ENCODE results near the gene HRNR. TPM values are rescaled to one million over a fixed set of nuclear protein-coding genes. Genes with fewer than 3 reads are reported as not detected.
"Not testable (repeated sequence)": the region's sequence is repeated elsewhere in the genome, so short reads cannot be mapped to it uniquely, and the experiment has no call there.

HRNR gene
- total RNA-seq = under 1 TPM in 1 of 5 donors, not detected in 4; 0.45 TPM
- not detected for polyA plus RNA-seq
- long read RNA-seq, donor 1 = 0 reads
- long read RNA-seq, donor 2 = 0 reads
- long read RNA-seq, donor 3 = 0 reads
- long read RNA-seq, donor 4 = 0 reads
- long read RNA-seq, donor 5 = 0 reads
- long read RNA-seq, donor 6 = 0 reads
- long read RNA-seq, donor 7 = 0 reads
- long read RNA-seq, donor 8 = 0 reads
- long read RNA-seq, donor 9 = 0 reads
- long read RNA-seq, donor 10 = 0 reads

DNA sequence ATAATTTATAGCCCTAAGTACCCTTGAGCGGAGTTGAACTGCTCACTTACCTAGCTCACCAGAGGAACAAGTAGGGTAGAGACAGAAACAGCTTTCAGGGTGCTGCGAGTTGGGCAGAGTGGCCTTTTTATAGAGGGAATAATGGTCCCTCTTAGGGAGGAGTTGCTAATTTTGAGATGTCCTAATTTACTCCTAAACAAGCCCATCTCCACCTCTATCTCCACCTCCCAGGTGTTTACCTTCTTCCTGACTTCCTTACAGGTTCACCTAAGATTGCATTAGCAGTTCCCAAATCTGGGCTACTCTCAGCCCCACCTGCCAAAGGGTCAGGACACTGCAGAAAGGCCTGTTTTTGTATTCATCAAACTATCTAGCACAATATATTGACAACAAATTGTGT is at the start of gene HRNR:
TSS of gene HRNR (minus strand) at position 101 of the 400 bp plus-strand sequence. CDS start 940 bp downstream, outside the sequence.
- 74 to 92% (median 88%) methylated on average over 2 of the region's 2 CpGs for WGBS, 5 donors
- Histone ChIP-seq H3K27ac (no peak within 1 kb of the TSS), H3K27me3 (no peaks in the 10 kb centered on the region), H3K36me3 (no peaks in the 10 kb centered on the region), H3K4me3 (no peak within 1 kb of the TSS), H3K9me3 (peaks cover 0 to under 1% (median 0%) of the 10 kb centered on the region in 4 donors), H3K4me1 (no peaks in the 10 kb centered on the region)
- DNase-seq = no peak
- intact Hi-C loops (cut with DNase I; ENCODE audit: low total_unique reads) = no loop called here
- TF ChIP-seq CTCF (IDR thresholded peaks at IDR 0.05) (no peak), POLR2A (IDR thresholded peaks at IDR 0.05) (no peak)

- DNase-seq; H3K27ac ChIP-seq; intact Hi-C loops (cut with DNase I; ENCODE audit: low total_unique reads); H3K4me3 ChIP-seq; H3K4me1 ChIP-seq; H3K27me3 ChIP-seq: not testable (repeated sequence)
- peaks cover 0 to 12% (median 0%) of the 10 kb centered on the region in 4 donors for H3K36me3 ChIP-seq
- H3K9me3 ChIP-seq = peaks cover 0 to 32% (median 15%) of the 10 kb centered on the region in 4 donors
- WGBS, 5 donors = 70 to 93% (median 88%) methylated on average over 4 to 21 of the region's 21 CpGs
Observed at GRCh38 chr1:152256394-152256793, 32.4 kb upstream of the HRNR start.

GRCh38 chr1:152252157-152252556 is 28.2 kb upstream of the HRNR start:
- Histone ChIP-seq H3K27ac (no peak overlapping the region), H3K4me3 (no peak overlapping the region), H3K4me1 (no peaks in the 10 kb centered on the region), H3K9me3 (peaks cover 0 to 9% (median 4%) of the 10 kb centered on the region in 4 donors), H3K27me3 (no peaks in the 10 kb centered on the region), H3K36me3 (peaks cover 0 to 7% (median 0%) of the 10 kb centered on the region in 4 donors)
- 57 to 75% (median 61%) methylated on average over 4 of the region's 4 CpGs for WGBS, 5 donors
- DNase-seq = no peak
- intact Hi-C loops (cut with DNase I; ENCODE audit: low total_unique reads) = no loop called here
- TF ChIP-seq CTCF (IDR thresholded peaks at IDR 0.05) (no peak), EP300 (IDR thresholded peaks at IDR 0.05) (no peak), POLR2AphosphoS5 (IDR thresholded peaks at IDR 0.05) (no peak), POLR2A (IDR thresholded peaks at IDR 0.05) (no peak)

GRCh38 chr1:152251391-152251790 is 27.4 kb upstream of the HRNR start:
- Histone ChIP-seq H3K9me3 (peaks cover 0 to under 1% (median under 1%) of the 10 kb centered on the region in 4 donors), H3K27ac (no peak overlapping the region), H3K4me3 (no peak overlapping the region), H3K4me1 (no peaks in the 10 kb centered on the region), H3K36me3 (peaks cover 0 to 7% (median 0%) of the 10 kb centered on the region in 4 donors), H3K27me3 (no peaks in the 10 kb centered on the region)
- DNase-seq = no peak
- 34 to 81% (median 65%) methylated on average over 2 of the region's 2 CpGs for WGBS, 5 donors
- TF ChIP-seq POLR2A (IDR thresholded peaks at IDR 0.05) (no peak), POLR2AphosphoS5 (IDR thresholded peaks at IDR 0.05) (no peak)
- intact Hi-C loops (cut with DNase I; ENCODE audit: low total_unique reads) = no loop called here

DNA sequence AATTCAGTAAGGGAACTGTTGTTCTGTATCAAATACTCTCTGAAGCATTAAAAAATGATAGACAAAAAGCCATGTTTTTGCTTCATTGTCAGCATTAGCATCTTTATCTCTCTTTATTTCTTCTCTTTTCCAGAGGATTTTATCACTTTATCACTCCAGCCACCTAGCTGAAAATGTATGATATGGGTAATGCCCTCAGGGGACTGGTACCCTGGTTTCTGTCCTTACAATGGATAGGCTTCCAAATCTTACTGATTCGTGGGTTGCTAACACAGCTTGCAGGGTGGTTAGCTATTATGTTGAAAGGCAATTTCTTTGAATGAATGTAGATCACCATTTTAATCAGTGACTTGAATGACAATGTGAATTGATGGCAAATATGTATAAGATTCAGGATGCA is 23.3 kb upstream of the HRNR start:
- DNase-seq = no peak
- peaks cover 0 to under 1% (median 0%) of the 10 kb centered on the region in 4 donors for H3K36me3 ChIP-seq
- intact Hi-C loops (cut with DNase I; ENCODE audit: low total_unique reads) = no loop called here
- 33 to 72% (median 38%) methylated on average over 1 of the region's 1 CpG for WGBS, 5 donors
- TF ChIP-seq POLR2A (IDR thresholded peaks at IDR 0.05) (no peak), POLR2AphosphoS5 (IDR thresholded peaks at IDR 0.05) (no peak), CTCF (IDR thresholded peaks at IDR 0.05) (no peak), EP300 (IDR thresholded peaks at IDR 0.05) (no peak)
- no peaks in the 10 kb centered on the region for H3K4me1 ChIP-seq
- no peaks in the 10 kb centered on the region for H3K9me3 ChIP-seq
- H3K27me3 ChIP-seq = no peaks in the 10 kb centered on the region
- no peak overlapping the region for H3K4me3 ChIP-seq
- no peak overlapping the region for H3K27ac ChIP-seq
